Tongue (tissue), 2 donors: ENCODE results near the gene SLC44A5. TPM values are rescaled to one million over a fixed set of nuclear protein-coding genes. Genes with fewer than 3 reads are reported as not detected.
"Not testable (repeated sequence)": the region's sequence is repeated elsewhere in the genome, so short reads cannot be mapped to it uniquely, and the experiment has no call there.

ENCODE experiments used
- DNase-seq: peaks from one replicate; pipeline ENCODE4 v3.0.0-alpha.2; 2015
- total RNA-seq: library from RNA; depleted of rRNA; stranded (reverse); fragments of >200 nt; gene quantifications from one replicate; pipeline ENCODE4 v1.2.3, GENCODE V29; 2014

The SLC44A5 gene
- total RNA-seq, 1 donor from 2014 or later: 0.82 TPM

GRCh38 chr1:75449998-75450397, 160.9 kb downstream of the SLC44A5 start:
- DNase-seq: no peak

- no peak for DNase-seq
Measured at GRCh38 chr1:75444220-75444619, 166.7 kb downstream of the SLC44A5 start.

GRCh38 chr1:75440274-75440673, 170.6 kb downstream of the SLC44A5 start:
- DNase-seq: no peak

- DNase-seq: no peak
Measured at GRCh38 chr1:75438355-75438754, 172.6 kb downstream of the SLC44A5 start.

GRCh38 chr1:75431843-75432242, 179.1 kb downstream of the SLC44A5 start:
- no peak for DNase-seq

GRCh38 chr1:75430526-75430925, 180.4 kb downstream of the SLC44A5 start:
- no peak for DNase-seq

- no peak for DNase-seq
Measured at GRCh38 chr1:75426688-75427087, 184.2 kb downstream of the SLC44A5 start.

- DNase-seq: no peak
Measured at GRCh38 chr1:75425001-75425650, 185.8 kb downstream of the SLC44A5 start.

- no peak for DNase-seq
Measured at GRCh38 chr1:75423616-75424015, 187.3 kb downstream of the SLC44A5 start.

- DNase-seq: no peak
Measured at GRCh38 chr1:75423136-75423535, 187.8 kb downstream of the SLC44A5 start.

- no peak for DNase-seq
Measured at GRCh38 chr1:75421371-75421770, 189.5 kb downstream of the SLC44A5 start.

- no peak for DNase-seq
Measured at GRCh38 chr1:75415187-75415586, 195.7 kb downstream of the SLC44A5 start.

- DNase-seq: no peak
Measured at GRCh38 chr1:75412616-75413015, 198.3 kb downstream of the SLC44A5 start.

GRCh38 chr1:75404681-75405080, 206.2 kb downstream of the SLC44A5 start:
- DNase-seq: not testable (repeated sequence)

- DNase-seq: not testable (repeated sequence)
Measured at GRCh38 chr1:75403147-75403646, 207.7 kb downstream of the SLC44A5 start.

- DNase-seq: no peak
Measured at GRCh38 chr1:75400716-75401115, 210.2 kb downstream of the SLC44A5 start.

- no peak for DNase-seq
Measured at GRCh38 chr1:75396745-75397144, 214.2 kb downstream of the SLC44A5 start.

- DNase-seq: no peak
Measured at GRCh38 chr1:75396260-75396659, 214.7 kb downstream of the SLC44A5 start.

GRCh38 chr1:75394386-75395139, 216.4 kb downstream of the SLC44A5 start:
- DNase-seq: no peak

GRCh38 chr1:75392278-75392677, 218.6 kb downstream of the SLC44A5 start:
- DNase-seq: no peak

GRCh38 chr1:75375476-75376447, 235.2 kb downstream of the SLC44A5 start:
- DNase-seq: not testable (repeated sequence)

GRCh38 chr1:75373542-75374159, 237.3 kb downstream of the SLC44A5 start:
- no peak for DNase-seq
